ENCODE measurements around the gene AKNA. TPM values are rescaled to one million over a fixed set of nuclear protein-coding genes. Genes with fewer than 3 reads are reported as not detected.
"Not testable (repeated sequence)": the region's sequence is repeated elsewhere in the genome, so short reads cannot be mapped to it uniquely, and the experiment has no call there.

The AKNA gene
- total RNA-seq, 1 experiment from 2014 or later: 7.8 TPM

DNA sequence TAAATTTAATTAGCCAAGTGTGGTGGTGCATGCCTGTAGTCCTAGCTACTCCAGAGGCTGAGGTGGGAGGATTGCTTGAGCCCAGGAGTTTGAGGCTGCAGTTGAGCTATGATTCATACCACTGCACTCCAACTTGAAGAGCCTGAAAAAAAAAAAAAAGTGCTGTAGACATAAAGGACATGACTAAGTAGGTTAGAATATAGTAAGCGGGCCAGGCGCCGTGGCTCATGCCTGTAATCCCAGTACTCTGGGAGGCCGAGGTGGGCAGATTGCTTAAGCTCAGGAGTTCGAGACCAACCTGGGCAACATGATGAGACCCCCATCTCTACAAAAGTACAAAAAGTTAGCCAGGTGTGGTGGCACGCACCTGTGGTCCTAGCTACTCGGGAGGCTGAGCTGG lies 67.1 kb downstream of the AKNA start:
- not testable (repeated sequence) for DNase-seq (ENCODE audit: low spot score)

DNA sequence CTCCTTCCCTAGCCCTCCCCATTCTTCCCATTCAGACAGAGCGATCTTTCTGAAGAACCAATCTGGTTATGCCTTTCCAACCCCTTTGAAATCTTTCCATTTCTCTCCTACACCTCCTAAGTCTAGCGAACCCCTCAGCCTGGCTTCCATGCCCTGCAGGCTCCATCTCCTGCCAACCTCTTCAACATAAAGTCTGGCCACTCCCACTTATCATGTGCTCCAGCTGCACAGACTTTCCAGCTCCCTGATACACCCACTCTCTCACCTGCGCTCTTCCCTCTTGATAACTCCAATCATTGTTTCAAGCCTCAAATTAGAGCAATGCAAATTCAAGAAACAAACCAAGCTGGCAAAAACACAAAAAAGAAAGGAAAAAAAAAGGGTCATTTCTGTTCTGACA lies 68.6 kb downstream of the AKNA start:
- no peak for DNase-seq (ENCODE audit: low spot score)

DNA sequence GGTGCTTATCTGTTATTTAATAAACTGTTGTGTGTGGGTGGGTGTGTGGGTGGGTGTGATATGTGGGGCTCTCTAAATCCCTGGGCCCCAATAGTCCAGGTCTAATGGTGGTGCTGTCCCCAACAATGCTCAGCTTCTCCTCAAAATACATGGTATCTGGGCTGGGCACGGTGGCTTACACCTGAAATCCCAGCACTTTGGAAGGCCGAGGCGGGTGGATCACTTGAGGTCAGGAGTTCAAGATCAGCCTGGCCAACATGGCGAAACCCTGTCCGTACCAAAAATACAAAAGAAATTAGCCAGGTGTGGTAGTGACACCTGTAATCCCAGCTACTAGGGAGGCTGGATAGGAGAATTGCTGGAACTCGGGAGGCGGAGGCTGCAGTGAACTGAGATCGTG lies 69.4 kb downstream of the AKNA start:
- DNase-seq (ENCODE audit: low spot score): no peak

GRCh38 chr9:114317665-114318357 lies 70.0 kb downstream of the AKNA start:
- DNase-seq (ENCODE audit: low spot score): no peak

GRCh38 chr9:114316605-114317230 lies 71.1 kb downstream of the AKNA start:
- DNase-seq (ENCODE audit: low spot score): no peak

DNA sequence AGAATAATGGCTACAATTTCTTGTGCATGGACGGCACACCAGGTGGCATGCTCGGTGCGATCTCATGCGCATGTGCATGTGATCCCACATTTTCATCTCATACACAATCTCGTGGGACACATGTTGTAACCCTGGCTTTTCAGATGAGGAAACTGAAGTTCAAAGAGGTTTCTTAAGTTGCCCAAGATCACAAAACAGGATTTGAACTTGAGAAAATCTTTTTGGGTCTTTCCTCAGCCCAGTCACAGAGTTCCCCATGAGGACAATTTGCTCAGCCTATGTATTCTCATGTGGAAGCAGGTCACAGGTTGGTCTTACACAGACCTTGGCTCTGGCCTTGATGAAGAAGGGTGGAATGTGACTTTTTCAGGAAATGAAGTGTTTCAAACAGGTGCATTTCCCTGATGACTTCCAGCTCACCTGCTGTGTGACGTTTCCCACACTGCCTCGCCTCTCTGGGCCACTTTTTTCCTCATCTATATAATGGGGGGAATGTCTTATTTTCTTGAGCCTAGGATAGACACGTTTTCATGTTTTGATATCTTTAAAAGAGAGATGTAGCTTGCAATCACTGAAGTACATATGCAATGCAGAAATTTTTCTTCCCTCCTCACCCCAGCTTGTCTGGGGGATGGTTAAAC lies 71.9 kb downstream of the AKNA start:
- DNase-seq (ENCODE audit: low spot score): no peak

DNA sequence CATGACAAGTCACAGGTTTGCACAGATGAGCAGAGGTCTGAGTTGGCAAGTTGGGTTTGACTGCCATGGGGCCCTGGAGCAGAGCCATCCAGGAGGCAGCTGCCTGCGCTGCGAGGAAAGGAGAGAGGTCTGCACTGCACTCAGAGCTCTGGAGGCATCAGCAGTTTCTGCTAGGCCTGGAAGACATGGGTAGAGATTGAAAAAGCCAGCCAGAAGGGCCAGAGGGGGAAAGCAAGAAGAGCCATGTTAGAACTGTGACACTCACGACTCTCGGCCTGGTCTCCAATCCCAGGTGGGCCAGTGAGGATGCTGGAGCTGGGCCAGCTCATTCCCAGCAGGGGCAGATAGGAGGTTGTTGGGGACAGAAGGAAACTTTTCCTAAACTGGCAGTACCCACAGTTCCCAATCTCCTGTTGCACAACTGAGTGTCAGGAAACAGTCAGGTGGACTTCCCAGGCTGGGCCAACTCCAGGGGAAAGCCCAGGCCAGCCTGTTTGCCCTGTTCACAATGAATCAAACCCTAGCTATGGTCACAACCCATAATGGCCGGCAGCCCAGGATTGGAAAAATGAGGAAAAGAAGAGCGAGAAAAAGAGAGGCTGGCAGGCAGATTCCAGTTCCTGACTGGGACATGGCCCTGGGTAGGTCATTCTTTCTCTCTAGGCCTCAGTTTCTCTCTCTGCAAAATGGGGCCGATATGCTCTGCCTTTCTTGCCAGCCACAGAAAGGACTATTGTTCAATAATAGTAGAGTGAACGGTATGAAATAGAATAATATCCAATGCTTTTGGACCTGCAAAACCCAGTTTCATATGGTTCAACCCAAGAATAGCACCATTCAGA lies 72.7 kb downstream of the AKNA start:
- no peak for DNase-seq (ENCODE audit: low spot score)

GRCh38 chr9:114314256-114314867 lies 73.4 kb downstream of the AKNA start:
- DNase-seq (ENCODE audit: low spot score): no peak

GRCh38 chr9:114313186-114313585 lies 74.6 kb downstream of the AKNA start:
- no peak for DNase-seq (ENCODE audit: low spot score)

- no peak for DNase-seq (ENCODE audit: low spot score)
Observed at GRCh38 chr9:114312513-114312875, 75.3 kb downstream of the AKNA start.

GRCh38 chr9:114311571-114312512 lies 75.9 kb downstream of the AKNA start:
- no peak for DNase-seq (ENCODE audit: low spot score)

DNA sequence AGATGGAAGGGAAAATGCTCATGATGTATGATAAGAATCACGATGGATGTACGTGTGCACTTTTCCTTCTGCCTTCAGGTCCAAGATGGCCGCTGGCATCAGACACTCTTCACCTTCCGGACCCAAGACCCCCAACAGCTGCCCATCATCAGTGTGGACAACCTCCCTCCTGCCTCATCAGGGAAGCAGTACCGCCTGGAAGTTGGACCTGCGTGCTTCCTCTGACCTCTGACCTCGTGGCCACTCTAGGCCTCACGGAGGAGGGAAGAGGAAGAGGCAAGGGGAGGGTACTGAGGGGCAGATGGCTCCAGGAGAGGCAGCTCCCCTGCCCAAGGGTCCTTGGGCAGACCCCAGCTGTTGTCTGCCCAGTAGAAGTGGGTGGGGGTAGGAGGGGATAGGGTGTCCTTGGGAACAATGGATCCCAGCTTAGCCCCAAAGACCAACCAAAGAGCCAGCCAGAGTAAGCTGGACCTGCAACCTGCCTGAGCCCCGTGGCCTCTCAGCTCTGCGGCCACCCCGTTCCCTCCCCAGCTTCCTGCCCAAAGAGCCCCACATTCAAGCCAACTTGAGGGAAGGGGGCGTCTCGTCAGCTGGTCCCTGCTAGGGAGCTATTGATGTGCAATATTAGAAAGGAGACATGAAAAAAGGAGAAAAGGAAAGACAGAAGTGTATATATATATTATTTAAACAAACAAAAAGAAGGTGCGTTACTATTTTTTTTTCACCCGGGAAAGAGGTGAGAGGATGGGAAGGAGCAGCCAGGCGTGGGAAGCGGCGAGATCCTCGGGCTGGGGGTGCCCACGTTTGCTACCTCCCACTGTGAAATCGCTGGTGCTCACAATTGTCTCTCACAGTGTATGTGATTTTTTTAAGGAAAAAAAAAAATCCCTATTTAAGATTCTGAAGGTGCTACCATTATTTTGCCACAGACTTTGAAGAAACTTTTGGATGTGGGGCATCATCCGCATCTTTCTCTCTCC lies 77.0 kb downstream of the AKNA start:
- no peak for DNase-seq (ENCODE audit: low spot score)

GRCh38 chr9:114309096-114309495 lies 78.7 kb downstream of the AKNA start:
- DNase-seq (ENCODE audit: low spot score): no peak

DNA sequence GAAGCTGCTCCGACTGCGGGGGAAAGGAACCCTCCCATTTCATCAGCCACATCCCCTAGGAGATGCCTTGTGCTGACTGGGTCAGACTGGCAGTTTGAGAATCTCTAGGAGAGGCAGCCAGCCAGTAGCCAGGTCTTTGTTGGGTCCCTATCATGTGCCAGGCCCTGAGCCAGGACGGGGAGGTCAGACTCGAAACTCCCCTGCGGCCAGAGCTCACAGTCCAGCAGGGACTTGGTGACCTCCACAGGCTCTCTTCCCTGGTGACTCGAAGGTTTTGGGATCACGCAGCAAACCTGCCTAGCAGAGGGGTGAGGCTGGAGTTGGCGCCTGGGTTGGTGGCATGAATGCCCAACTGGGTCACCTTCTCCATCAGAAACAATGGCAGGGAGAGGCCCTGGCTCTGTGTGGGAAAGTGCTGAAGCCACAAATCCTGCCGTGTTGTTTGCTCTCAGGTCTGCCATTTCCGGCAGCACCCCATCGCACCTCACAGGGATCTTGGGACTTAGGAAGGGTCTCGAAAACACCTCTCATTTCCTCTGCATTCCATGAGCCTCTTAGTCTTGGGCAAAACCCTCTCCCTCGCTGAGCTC lies 79.3 kb downstream of the AKNA start:
- no peak for DNase-seq (ENCODE audit: low spot score)

- no peak for DNase-seq (ENCODE audit: low spot score)
Observed at GRCh38 chr9:114307899-114308267, 79.9 kb downstream of the AKNA start.

DNA sequence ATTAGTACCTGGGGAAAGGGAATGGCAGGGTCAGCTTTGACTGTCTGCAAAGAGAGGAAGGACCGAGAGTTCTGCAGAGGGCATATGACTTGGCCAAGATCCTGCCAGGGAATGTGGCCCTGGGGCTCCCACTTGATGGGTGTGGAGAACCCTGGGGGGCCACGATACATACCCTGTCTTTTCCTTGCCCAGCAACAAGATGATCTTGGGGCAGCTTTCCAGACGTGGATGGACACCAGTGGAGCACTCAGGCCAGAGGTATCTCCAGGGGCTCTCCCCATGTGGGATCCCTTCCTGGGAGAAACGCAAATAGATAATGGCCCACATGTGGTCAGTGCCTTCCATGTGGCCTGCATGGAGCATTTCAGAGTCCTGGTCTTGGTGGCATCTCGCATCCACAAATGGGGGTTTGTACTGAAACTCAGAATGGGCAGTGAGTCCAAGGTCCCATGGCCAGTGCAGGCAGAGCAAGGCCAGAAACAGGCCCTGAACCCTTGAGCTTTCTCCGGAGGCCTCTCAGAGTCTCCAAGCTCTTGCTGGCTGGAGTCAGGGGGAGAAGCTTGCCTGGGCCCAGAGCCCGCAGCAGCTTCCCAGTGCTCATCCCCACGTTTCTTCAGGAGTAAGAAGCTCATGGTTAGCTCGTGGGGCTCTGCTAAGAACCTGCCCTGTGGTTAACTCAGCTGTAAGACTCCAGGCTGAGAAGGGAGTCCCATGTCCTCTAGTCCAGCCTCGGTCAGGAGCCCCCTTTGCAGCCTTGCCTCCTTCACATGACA lies 83.2 kb downstream of the AKNA start:
- no peak for DNase-seq (ENCODE audit: low spot score)

GRCh38 chr9:114303977-114304376 lies 83.8 kb downstream of the AKNA start:
- DNase-seq (ENCODE audit: low spot score): no peak

DNA sequence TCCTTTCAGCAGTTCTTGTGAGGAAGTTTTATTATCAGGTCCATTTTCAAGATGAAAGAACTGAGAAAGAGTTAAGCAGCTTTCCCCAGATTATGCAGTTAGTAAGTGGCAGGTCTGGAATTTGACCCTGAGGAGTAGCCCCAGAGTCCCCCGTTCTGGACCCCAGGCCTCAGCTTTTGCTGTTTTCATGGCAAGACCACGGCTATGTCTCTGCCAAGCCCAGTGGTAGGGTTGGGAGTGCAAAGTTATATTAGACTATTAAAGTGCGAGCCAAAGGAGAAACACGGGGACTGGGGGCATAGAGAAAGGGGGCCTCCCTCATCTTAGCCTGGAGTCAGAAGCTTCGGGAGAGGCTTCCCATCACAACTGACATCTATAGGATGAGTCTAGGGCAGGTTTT lies 84.2 kb downstream of the AKNA start:
- no peak for DNase-seq (ENCODE audit: low spot score)

All from HT-29 (cell line).